ENCODE measurements around the gene ACAP3.

Gene ACAP3

GRCh38 chr1:1335792-1336248 lies 28.1 kb upstream of the ACAP3 start:
- Histone ChIP-seq H3K27me3 (ENCODE audit: insufficient read depth, low read length) (no peaks in the 10 kb centered on the region), H3K79me2 (ENCODE audit: control insufficient read depth, insufficient read depth, low read length, unreplicated experiment) (no peaks in the 10 kb centered on the region), H3K36me3 (ENCODE audit: insufficient read depth, low read length) (peaks cover 3% of the 10 kb centered on the region; the same call in 1 of the 2 replicates), H2AFZ (ENCODE audit: low read length, unreplicated experiment) (no peak overlapping the region), H3K4me1 (ENCODE audit: control insufficient read depth, insufficient read depth, low read length, unreplicated experiment) (no peaks in the 10 kb centered on the region), H3K4me3 (ENCODE audit: low read depth, low read length) (no peak overlapping the region), H3K27ac (ENCODE audit: low read depth, low read length) (no peak overlapping the region)

- no peak overlapping the region for H3K27ac ChIP-seq (ENCODE audit: low read depth, low read length)
- no peaks in the 10 kb centered on the region for H3K27me3 ChIP-seq (ENCODE audit: insufficient read depth, low read length)
- peaks cover 3% of the 10 kb centered on the region for H3K4me1 ChIP-seq (ENCODE audit: control insufficient read depth, insufficient read depth, low read length, unreplicated experiment)
- H3K4me3 ChIP-seq (ENCODE audit: low read depth, low read length): no peak overlapping the region
- no peak overlapping the region for H2AFZ ChIP-seq (ENCODE audit: low read length, unreplicated experiment)
- peaks cover 3% of the 10 kb centered on the region; the same call in 1 of the 2 replicates for H3K36me3 ChIP-seq (ENCODE audit: insufficient read depth, low read length)
- H3K79me2 ChIP-seq (ENCODE audit: control insufficient read depth, insufficient read depth, low read length, unreplicated experiment): no peaks in the 10 kb centered on the region
Measured at GRCh38 chr1:1335283-1335682, 27.6 kb upstream of the ACAP3 start.

- H3K36me3 ChIP-seq (ENCODE audit: insufficient read depth, low read length): peaks cover 3% of the 10 kb centered on the region; the same call in 1 of the 2 replicates
- H3K4me3 ChIP-seq (ENCODE audit: low read depth, low read length): no peak overlapping the region
- H3K79me2 ChIP-seq (ENCODE audit: control insufficient read depth, insufficient read depth, low read length, unreplicated experiment): no peaks in the 10 kb centered on the region
- no peak overlapping the region for H2AFZ ChIP-seq (ENCODE audit: low read length, unreplicated experiment)
- no peaks in the 10 kb centered on the region for H3K27me3 ChIP-seq (ENCODE audit: insufficient read depth, low read length)
- H3K27ac ChIP-seq (ENCODE audit: low read depth, low read length): no peak overlapping the region
- H3K4me1 ChIP-seq (ENCODE audit: control insufficient read depth, insufficient read depth, low read length, unreplicated experiment): peaks cover 3% of the 10 kb centered on the region
Measured at GRCh38 chr1:1334835-1335234, 27.1 kb upstream of the ACAP3 start.

- no peaks in the 10 kb centered on the region for H3K79me2 ChIP-seq (ENCODE audit: control insufficient read depth, insufficient read depth, low read length, unreplicated experiment)
- H3K4me1 ChIP-seq (ENCODE audit: control insufficient read depth, insufficient read depth, low read length, unreplicated experiment): peaks cover 3% of the 10 kb centered on the region
- H3K27ac ChIP-seq (ENCODE audit: low read depth, low read length): no peak overlapping the region
Measured at GRCh38 chr1:1333551-1334241, 26.0 kb upstream of the ACAP3 start.

GRCh38 chr1:1332774-1333480 lies 25.2 kb upstream of the ACAP3 start:
- no peaks in the 10 kb centered on the region for H3K79me2 ChIP-seq (ENCODE audit: control insufficient read depth, insufficient read depth, low read length, unreplicated experiment)
- H3K27ac ChIP-seq (ENCODE audit: low read depth, low read length): no peak overlapping the region
- peaks cover 3% of the 10 kb centered on the region for H3K4me1 ChIP-seq (ENCODE audit: control insufficient read depth, insufficient read depth, low read length, unreplicated experiment)
- H3K36me3 ChIP-seq (ENCODE audit: insufficient read depth, low read length): peaks cover 2% of the 10 kb centered on the region; the same call in 1 of the 2 replicates
- no peak overlapping the region for H2AFZ ChIP-seq (ENCODE audit: low read length, unreplicated experiment)
- no peak overlapping the region for H3K4me3 ChIP-seq (ENCODE audit: low read depth, low read length)
- no peaks in the 10 kb centered on the region for H3K27me3 ChIP-seq (ENCODE audit: insufficient read depth, low read length)

More at GRCh38 chr1:1333551-1334241, 26.0 kb upstream of the ACAP3 start:
- no peak overlapping the region for H2AFZ ChIP-seq (ENCODE audit: low read length, unreplicated experiment)
- H3K27me3 ChIP-seq (ENCODE audit: insufficient read depth, low read length): no peaks in the 10 kb centered on the region
- peaks cover 3% of the 10 kb centered on the region; the same call in 1 of the 2 replicates for H3K36me3 ChIP-seq (ENCODE audit: insufficient read depth, low read length)
- no peak overlapping the region for H3K4me3 ChIP-seq (ENCODE audit: low read depth, low read length)

GRCh38 chr1:1332031-1332755 lies 24.5 kb upstream of the ACAP3 start:
- no peaks in the 10 kb centered on the region for H3K27me3 ChIP-seq (ENCODE audit: insufficient read depth, low read length)
- H3K27ac ChIP-seq (ENCODE audit: low read depth, low read length): no peak overlapping the region
- H3K36me3 ChIP-seq (ENCODE audit: insufficient read depth, low read length): no peaks in the 10 kb centered on the region
- no peak overlapping the region for H2AFZ ChIP-seq (ENCODE audit: low read length, unreplicated experiment)
- no peaks in the 10 kb centered on the region for H3K79me2 ChIP-seq (ENCODE audit: control insufficient read depth, insufficient read depth, low read length, unreplicated experiment)
- H3K4me3 ChIP-seq (ENCODE audit: low read depth, low read length): no peak overlapping the region
- H3K4me1 ChIP-seq (ENCODE audit: control insufficient read depth, insufficient read depth, low read length, unreplicated experiment): peaks cover 3% of the 10 kb centered on the region

- H2AFZ ChIP-seq (ENCODE audit: low read length, unreplicated experiment): no peak within 1 kb of the TSS
- no peak within 1 kb of the TSS for H3K4me3 ChIP-seq (ENCODE audit: low read depth, low read length)
- no peaks in the 10 kb centered on the region for H3K27me3 ChIP-seq (ENCODE audit: insufficient read depth, low read length)
- no peaks in the 10 kb centered on the region for H3K36me3 ChIP-seq (ENCODE audit: insufficient read depth, low read length)
- no peak within 1 kb of the TSS for H3K27ac ChIP-seq (ENCODE audit: low read depth, low read length)
- H3K4me1 ChIP-seq (ENCODE audit: control insufficient read depth, insufficient read depth, low read length, unreplicated experiment): peaks cover 3% of the 10 kb centered on the region
- no peaks in the 10 kb centered on the region for H3K79me2 ChIP-seq (ENCODE audit: control insufficient read depth, insufficient read depth, low read length, unreplicated experiment)
Measured at GRCh38 chr1:1331068-1331965, 23.6 kb upstream of the ACAP3 start, which contains the start of gene TAS1R3. Gene TAS1R3 (plus strand): TSS chr1:1331280. CDS start chr1:1331346, 66 bp downstream.

GRCh38 chr1:1330366-1331067 lies 22.8 kb upstream of the ACAP3 start:
- no peaks in the 10 kb centered on the region for H3K27me3 ChIP-seq (ENCODE audit: insufficient read depth, low read length)
- H3K4me3 ChIP-seq (ENCODE audit: low read depth, low read length): no peak overlapping the region
- H2AFZ ChIP-seq (ENCODE audit: low read length, unreplicated experiment): no peak overlapping the region
- H3K4me1 ChIP-seq (ENCODE audit: control insufficient read depth, insufficient read depth, low read length, unreplicated experiment): peaks cover 9% of the 10 kb centered on the region
- H3K36me3 ChIP-seq (ENCODE audit: insufficient read depth, low read length): no peaks in the 10 kb centered on the region
- peaks cover 7% of the 10 kb centered on the region for H3K79me2 ChIP-seq (ENCODE audit: control insufficient read depth, insufficient read depth, low read length, unreplicated experiment)
- no peak overlapping the region for H3K27ac ChIP-seq (ENCODE audit: low read depth, low read length)

- Histone ChIP-seq H3K27me3 (ENCODE audit: insufficient read depth, low read length) (no peaks in the 10 kb centered on the region), H3K27ac (ENCODE audit: low read depth, low read length) (no peak overlapping the region), H3K4me3 (ENCODE audit: low read depth, low read length) (no peak overlapping the region), H3K79me2 (ENCODE audit: control insufficient read depth, insufficient read depth, low read length, unreplicated experiment) (peaks cover 15% of the 10 kb centered on the region), H2AFZ (ENCODE audit: low read length, unreplicated experiment) (no peak overlapping the region), H3K4me1 (ENCODE audit: control insufficient read depth, insufficient read depth, low read length, unreplicated experiment) (peaks cover 10% of the 10 kb centered on the region), H3K36me3 (ENCODE audit: insufficient read depth, low read length) (no peaks in the 10 kb centered on the region)
Measured at GRCh38 chr1:1329304-1330210, 21.8 kb upstream of the ACAP3 start.

Data from ACC112 (cell line).